ENCODE results near the gene DEFB125.

DEFB125 gene

GRCh38 chr20:145877-146276, 58.4 kb downstream of the DEFB125 start:
- no peak for DNase-seq (ENCODE audit: low spot score)

All from SK-N-DZ (cell line).